Uterus (tissue), 2 donors: Measurements from ENCODE around the gene PCDHGA1.

Experiments used
- CTCF ChIP-seq, 4 experiments: fragments of 200-600 bp in 2 of 4; fragments of 450-650 bp in 2 of 4; sonication (generic) in 2 of 4; IDR thresholded peaks; one replicate each; pipeline ENCODE4 v1.5.1; 2016 to 2019; ENCODE audit warnings: antibody characterized with exemption in 4 of 4, mild to moderate bottlenecking in 2 of 4, moderate library complexity in 1 of 4
- POLR2A ChIP-seq, 2 donors: fragments of 450-650 bp; IDR thresholded peaks; one replicate each; pipeline ENCODE4 v1.6.1; 2016; ENCODE audit warnings: antibody characterized with exemption in 2 of 2, mild to moderate bottlenecking in 1 of 2, moderate library complexity in 1 of 2

DNA sequence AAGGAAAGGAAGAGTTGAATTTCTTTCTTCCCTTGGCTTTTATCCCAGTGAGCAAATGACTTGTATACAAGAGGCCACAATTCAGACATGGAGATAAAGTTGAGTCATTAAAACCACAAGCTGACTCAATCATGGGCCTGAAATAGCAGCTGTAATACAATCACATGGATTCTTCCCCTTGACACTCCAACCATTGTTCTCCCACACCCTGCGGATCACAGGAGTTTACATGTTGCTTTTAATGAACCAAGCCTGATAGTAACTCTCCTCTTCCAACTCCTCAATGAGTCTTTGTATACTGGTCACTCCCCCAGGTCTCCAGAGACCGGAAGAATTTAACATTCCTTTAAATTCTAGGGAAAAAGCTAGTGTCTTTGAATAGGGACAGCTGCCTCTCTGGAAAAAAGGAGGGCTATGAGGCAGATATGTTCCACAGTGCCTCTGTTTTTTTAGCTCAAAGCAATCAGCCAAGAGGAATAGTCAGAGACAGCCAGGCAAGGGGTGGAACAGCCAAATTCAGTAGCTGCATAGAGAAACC is 191.0 kb downstream of the PCDHGA1 start:
- TF ChIP-seq CTCF (IDR thresholded peaks at IDR 0.05): no peak
- no peak for TF ChIP-seq POLR2A (IDR thresholded peaks at IDR 0.05)
